Spleen (tissue), 11 donors: ENCODE measurements around the gene LSM7. TPM values are rescaled to one million over a fixed set of nuclear protein-coding genes. Genes with fewer than 3 reads are reported as not detected.

Experiments used
- DNase-seq: peaks from one replicate; pipeline ENCODE4 v3.0.0-alpha.2; 2020
- H3K27ac ChIP-seq, 8 donors: fragments of 200-600 bp; sonication (generic) in 7 of 8; 1 replicate in 4 of 8; 2 replicates in 4 of 8; pipeline versions ENCODE4 v1.5.0 to v1.8.0; 2016 to 2021; ENCODE audit warnings: inconsistent platforms in 4 of 8, mild to moderate bottlenecking in 4 of 8, moderate library complexity in 1 of 8
- H3K27me3 ChIP-seq, 7 donors: fragments of 200-600 bp; sonication (generic) in 6 of 7; replicated peaks in 1 of 7; 1 replicate in 4 of 7; 2 replicates in 3 of 7; pipeline versions ENCODE4 v1.5.0 to v1.8.0; 2016 to 2021; ENCODE audit warnings: inconsistent platforms in 3 of 7, mild to moderate bottlenecking in 1 of 7
- H3K36me3 ChIP-seq, 6 donors: fragments of 200-600 bp; sonication (generic) in 5 of 6; 1 replicate in 4 of 6; 2 replicates in 2 of 6; pipeline versions ENCODE4 v1.5.0 to v1.8.0; 2016 to 2021; ENCODE audit warnings: inconsistent platforms in 2 of 6
- H3K4me1 ChIP-seq, 6 donors: fragments of 200-600 bp; sonication (generic) in 5 of 6; 1 replicate in 3 of 6; 2 replicates in 3 of 6; pipeline versions ENCODE4 v1.5.0 to v1.8.0; 2016 to 2021; ENCODE audit warnings: inconsistent platforms in 3 of 6
- H3K4me3 ChIP-seq, 8 donors: fragments of 200-600 bp; sonication (generic) in 7 of 8; 1 replicate in 4 of 8; 2 replicates in 4 of 8; pipeline versions ENCODE4 v1.5.0 to v1.8.0; 2016 to 2021; ENCODE audit warnings: inconsistent platforms in 4 of 8, mild to moderate bottlenecking in 4 of 8, moderate library complexity in 2 of 8
- H3K9me3 ChIP-seq, 8 donors: fragments of 200-600 bp; sonication (generic) in 7 of 8; 1 replicate in 4 of 8; 2 replicates in 4 of 8; pipeline versions ENCODE4 v1.5.0 to v1.8.0; 2016 to 2021; ENCODE audit warnings: inconsistent platforms in 4 of 8
- CTCF ChIP-seq, 11 experiments: fragments of 200-600 bp in 7 of 11; fragments of 450-650 bp in 4 of 11; sonication (generic) in 4 of 11; IDR thresholded peaks in 8 of 11; conservative IDR thresholded peaks in 3 of 11; 1 replicate in 7 of 11; 2 replicates in 4 of 11; pipeline versions ENCODE4 v1.4.0 to v1.8.0; 2016 to 2021; ENCODE audit warnings: antibody characterized with exemption in 11 of 11, inconsistent platforms in 4 of 11, mild to moderate bottlenecking in 1 of 11
- POLR2A ChIP-seq, 3 donors: fragments of 450-650 bp; IDR thresholded peaks; one replicate each; pipeline ENCODE4 v1.5.1; 2017; ENCODE audit warnings: antibody characterized with exemption in 3 of 3, mild to moderate bottlenecking in 1 of 3
- POLR2AphosphoS5 ChIP-seq, 3 donors: sonication (generic); formaldehyde crosslinking; IDR thresholded peaks; one replicate each; pipeline ENCODE4 v1.5.1; 2017; ENCODE audit warnings: antibody characterized with exemption in 3 of 3
- WGBS, 5 donors: extraction: QIAGEN DNeasy Blood & Tissue Kit in 3 of 5; methylation state at CpG; one replicate each; pipeline versions ENCODE4 v1.1.5 to v1.1.7; 2013 to 2018; 5-methylcytosine and 5-hydroxymethylcytosine counted together
- intact Hi-C: fragments of 100-400 bp; cut with DNase I; formaldehyde crosslinking; loops from one replicate; pipeline ENCODE4 v1.15.0; 2023; ENCODE audit warnings: low total_unique reads
- polyA plus RNA-seq, 3 donors: library from polyadenylated mRNA; stranded (reverse); fragments of 200-250 nt; gene quantifications; one replicate each; pipeline ENCODE4 v1.2.1, GENCODE V29; 2013
- total RNA-seq, 7 donors: library from RNA; depleted of rRNA in 3 of 7; stranded (reverse); fragments of >200 nt in 3 of 7; fragmentation: NEBNext Ultra II Directional in 4 of 7; extraction: Animal tissue kit (Norgen Biotek cat#: 25700) in 4 of 7; gene quantifications; one replicate each; pipeline versions ENCODE4 v1.1.0 to v1.2.1, GENCODE V29; 2016 to 2021
- donor health status: healthy with polysubstance abuse.
- donor health status: DM: no; HTN: no; CAD: no; lungs with moderate emphysema.
- donor health status: DM: no; HTN: no; CAD: no.
- donor health status: Bipolar disorder and iron deficiency.
- donor health status: healthy.
- donor health status: DM: no; HTN: no; CAD: no.
- donor health status: DM: yes; HTN: yes; CAD: no.

Gene LSM7
- total and polyA plus RNA-seq, 10 donors = 60.7 to 524 (median 111) TPM

GRCh38 chr19:2274931-2275535, 53.4 kb downstream of the LSM7 start:
- DNase-seq = peak; percentile 89
- intact Hi-C loops = loop anchor here (5.0 kb wide), 1 partner anchor 118 kb away; no protein-coding TSS in a partner anchor
- Histone ChIP-seq H3K9me3 (no peaks in the 10 kb centered on the region), H3K36me3 (peaks cover 0 to 80% (median 40%) of the 10 kb centered on the region in 6 donors), H3K4me1 (peaks cover 43 to 92% (median 65%) of the 10 kb centered on the region in 6 donors), H3K27ac (peak overlapping the region in 6 of 8 donors; percentile 22 to 100 (median 57)), H3K27me3 (no peaks in the 10 kb centered on the region), H3K4me3 (peak overlapping the region in 1 of 8 donors; percentile 21)
- WGBS, 5 donors = 56 to 69% (median 63%) methylated on average over 11 to 16 of the region's 16 CpGs
- TF ChIP-seq POLR2AphosphoS5 (IDR thresholded peaks at IDR 0.05) (peak; percentile 68 to 87 (median 83)), POLR2A (IDR thresholded peaks at IDR 0.05) (no peak), CTCF (IDR thresholded peaks at IDR 0.05 in 8 of 11, conservative IDR thresholded peaks at IDR 0.05 in 3 of 11) (peak; percentile 36 to 80 (median 72))

DNA sequence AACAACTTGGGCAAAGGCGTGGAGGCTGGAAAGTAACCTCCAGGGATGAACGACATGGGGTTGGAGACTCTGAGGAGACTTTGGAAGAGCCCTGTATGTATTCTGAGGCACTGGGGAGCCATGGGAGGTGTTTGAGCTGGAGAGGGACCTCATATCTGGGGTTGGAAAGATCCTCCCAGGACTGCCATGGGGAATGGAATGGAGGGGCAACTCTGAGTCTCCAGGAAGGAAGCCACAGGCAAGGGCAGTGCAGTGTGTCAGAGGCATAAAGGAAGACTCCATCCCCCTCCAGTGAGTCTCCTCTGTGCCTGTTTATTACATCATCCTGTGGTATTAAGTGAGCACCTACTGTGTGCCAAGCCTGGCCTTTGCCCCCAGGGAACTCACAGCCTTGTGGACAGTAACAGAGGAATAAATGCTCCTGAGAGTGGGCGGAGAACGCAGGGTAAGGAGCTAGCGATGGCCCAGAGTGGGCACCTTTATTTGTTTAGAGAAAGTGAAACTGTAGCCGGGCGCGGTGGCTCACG, 54.1 kb downstream of the LSM7 start:
- intact Hi-C loops = loop anchor here (5.0 kb wide), 1 partner anchor 117 kb away; no protein-coding TSS in a partner anchor
- Histone ChIP-seq H3K4me1 (peaks cover 43 to 84% (median 62%) of the 10 kb centered on the region in 6 donors), H3K9me3 (no peaks in the 10 kb centered on the region), H3K36me3 (peaks cover 0 to 76% (median 40%) of the 10 kb centered on the region in 6 donors), H3K4me3 (peak overlapping the region in 3 of 8 donors; percentile 99 to 100 (median 100)), H3K27ac (peak overlapping the region; percentile 72 to 100 (median 98)), H3K27me3 (no peaks in the 10 kb centered on the region)
- WGBS, 5 donors = 85 to 96% (median 86%) methylated on average over 9 of the region's 9 CpGs
- no peak for DNase-seq
- TF ChIP-seq CTCF (IDR thresholded peaks at IDR 0.05 in 8 of 11, conservative IDR thresholded peaks at IDR 0.05 in 3 of 11) = no peak
- peak in 1 of 3 donors; percentile 21 for TF ChIP-seq POLR2A (IDR thresholded peaks at IDR 0.05)
- TF ChIP-seq POLR2AphosphoS5 (IDR thresholded peaks at IDR 0.05) = peak in 1 of 3 donors; percentile 16

- intact Hi-C loops = loop anchor here (5.0 kb wide), 1 partner anchor 116 kb away; no protein-coding TSS in a partner anchor
- H3K9me3 ChIP-seq = no peaks in the 10 kb centered on the region
- H3K27ac ChIP-seq = peak overlapping the region; percentile 72 to 100 (median 98)
- H3K4me3 ChIP-seq = peak overlapping the region; percentile 6 to 100 (median 68)
- peak; percentile 96 for DNase-seq
- peak; percentile 91 to 96 (median 93) for TF ChIP-seq POLR2AphosphoS5 (IDR thresholded peaks at IDR 0.05)
- peak; percentile 86 to 100 (median 98) for TF ChIP-seq CTCF (IDR thresholded peaks at IDR 0.05 in 8 of 11, conservative IDR thresholded peaks at IDR 0.05 in 3 of 11)
- peak in 2 of 3 donors; percentile 22 to 31 for TF ChIP-seq POLR2A (IDR thresholded peaks at IDR 0.05)
- 7 to 10% (median 8%) methylated on average over 37 to 45 of the region's 45 CpGs for WGBS, 5 donors
- H3K4me1 ChIP-seq = peaks cover 43 to 82% (median 68%) of the 10 kb centered on the region in 6 donors
- H3K27me3 ChIP-seq = no peaks in the 10 kb centered on the region
- peaks cover 0 to 69% (median 40%) of the 10 kb centered on the region in 6 donors for H3K36me3 ChIP-seq
Measured at GRCh38 chr19:2273356-2274184, 54.8 kb downstream of the LSM7 start.

Other genes with a start within 250 kb of the LSM7 start
- gene MOB3A, start 232.3 kb downstream of the LSM7 start, total RNA-seq = 100 to 1,000 TPM in 5 of 7 donors, 10 to 100 TPM in 2; 80.8 to 161 (median 124) TPM
- gene MOB3A, start 232.3 kb downstream of the LSM7 start, polyA plus RNA-seq = 10 to 100 TPM; 24.2 to 48.7 (median 37.6) TPM
- 1 to 10 TPM; 1.9 to 5.8 (median 3.7) TPM for gene IZUMO4, start 231.7 kb downstream of the LSM7 start, total RNA-seq
- 10 to 100 TPM; 13.6 to 25.9 (median 16.7) TPM for gene IZUMO4, start 231.7 kb downstream of the LSM7 start, polyA plus RNA-seq
- gene AP3D1, start 177.0 kb downstream of the LSM7 start, total RNA-seq = 100 to 1,000 TPM in 4 of 7 donors, 10 to 100 TPM in 3; 89.3 to 112 (median 100) TPM
- gene AP3D1, start 177.0 kb downstream of the LSM7 start, polyA plus RNA-seq = 10 to 100 TPM; 32.8 to 80.1 (median 43.2) TPM
- gene DOT1L, start 164.7 kb downstream of the LSM7 start, total RNA-seq = 10 to 100 TPM; 19.5 to 53.2 (median 36.4) TPM
- 10 to 100 TPM in 1 of 3 donors, 1 to 10 TPM in 2; 3.9 to 20.8 (median 7.5) TPM for gene DOT1L, start 164.7 kb downstream of the LSM7 start, polyA plus RNA-seq
- gene PLEKHJ1, start 92.3 kb downstream of the LSM7 start, total RNA-seq = 10 to 100 TPM; 37.7 to 66.6 (median 45.6) TPM
- gene PLEKHJ1, start 92.3 kb downstream of the LSM7 start, polyA plus RNA-seq = 100 to 1,000 TPM in 1 of 3 donors, 10 to 100 TPM in 2; 78.5 to 117 (median 91.8) TPM
- gene SF3A2, start 91.8 kb downstream of the LSM7 start, total RNA-seq = 10 to 100 TPM; 28.5 to 79.7 (median 66.6) TPM
- 10 to 100 TPM; 35.1 to 50.4 (median 37.7) TPM for gene SF3A2, start 91.8 kb downstream of the LSM7 start, polyA plus RNA-seq
- 1 to 10 TPM in 4 of 7 donors, under 1 TPM in 3; 0.79 to 5.7 (median 2.1) TPM for gene AMH, start 79.3 kb downstream of the LSM7 start, total RNA-seq
- 1 to 10 TPM in 1 of 3 donors, under 1 TPM in 2; 0.20 to 1.2 (median 0.58) TPM for gene AMH, start 79.3 kb downstream of the LSM7 start, polyA plus RNA-seq
- gene JSRP1, start 72.2 kb downstream of the LSM7 start, total RNA-seq = 1 to 10 TPM; 1.2 to 4.8 (median 3.4) TPM
- gene JSRP1, start 72.2 kb downstream of the LSM7 start, polyA plus RNA-seq = 1 to 10 TPM; 1.2 to 3.0 (median 2.8) TPM
- gene PEAK3, start 46.4 kb downstream of the LSM7 start, total RNA-seq = 10 to 100 TPM in 2 of 7 donors, 1 to 10 TPM in 5; 5.7 to 17.4 (median 6.8) TPM
- gene PEAK3, start 46.4 kb downstream of the LSM7 start, polyA plus RNA-seq = under 1 TPM; 0.30 to 0.93 (median 0.50) TPM
- 1 to 10 TPM in 2 of 7 donors, under 1 TPM in 5; 0.26 to 2.6 (median 0.70) TPM for gene LINGO3, start 20.4 kb downstream of the LSM7 start, total RNA-seq
- 1 to 10 TPM in 1 of 3 donors, under 1 TPM in 2; 0.43 to 1.2 (median 0.82) TPM for gene LINGO3, start 20.4 kb downstream of the LSM7 start, polyA plus RNA-seq
- 10 to 100 TPM; 69.7 to 96.4 (median 79.3) TPM for gene SPPL2B, start 98 bp upstream of the LSM7 start, total RNA-seq
- 100 to 1,000 TPM in 1 of 3 donors, 10 to 100 TPM in 2; 40.5 to 111 (median 72.4) TPM for gene SPPL2B, start 98 bp upstream of the LSM7 start, polyA plus RNA-seq
- 1 to 10 TPM; 1.3 to 4.0 (median 2.9) TPM for gene TMPRSS9, start 31.7 kb upstream of the LSM7 start, total RNA-seq
- 1 to 10 TPM in 2 of 3 donors, under 1 TPM in 1; 0.70 to 4.3 (median 1.1) TPM for gene TMPRSS9, start 31.7 kb upstream of the LSM7 start, polyA plus RNA-seq
- gene TIMM13, start 99.0 kb upstream of the LSM7 start, total RNA-seq = 10 to 100 TPM; 21.1 to 59.3 (median 44.2) TPM
- 10 to 100 TPM; 39.5 to 87.5 (median 84.1) TPM for gene TIMM13, start 99.0 kb upstream of the LSM7 start, polyA plus RNA-seq
- gene LMNB2, start 128.4 kb upstream of the LSM7 start, total RNA-seq = 10 to 100 TPM; 15.5 to 26.0 (median 21.6) TPM
- gene LMNB2, start 128.4 kb upstream of the LSM7 start, polyA plus RNA-seq = 10 to 100 TPM in 1 of 3 donors, 1 to 10 TPM in 2; 4.9 to 21.7 (median 8.9) TPM
- gene GADD45B, start 147.5 kb upstream of the LSM7 start, total RNA-seq = 100 to 1,000 TPM in 1 of 7 donors, 10 to 100 TPM in 6; 57.4 to 114 (median 77.4) TPM
- 10 to 100 TPM; 40.6 to 76.9 (median 43.3) TPM for gene GADD45B, start 147.5 kb upstream of the LSM7 start, polyA plus RNA-seq